Melanocyte of skin (primary cell): ENCODE measurements around the gene POLR3K. TPM values are rescaled to one million over a fixed set of nuclear protein-coding genes. Genes with fewer than 3 reads are reported as not detected.

ENCODE experiments used
- small RNA-seq, 2 donors: library from RNA; depleted of rRNA; stranded (forward); fragments of <200 nt; gene quantifications; one replicate each; pipeline ENCODE3, GENCODE V24; 2012
- total RNA-seq, 2 donors: library from RNA; depleted of rRNA; stranded (reverse); fragments of >200 nt; gene quantifications; 2 replicates each; pipeline ENCODE4 v1.2.3, GENCODE V29; 2012

The POLR3K gene
- total RNA-seq = 10 to 100 TPM in 1 of 2 donors, 1 to 10 TPM in 1; 3.1 to 13.3 TPM

DNA sequence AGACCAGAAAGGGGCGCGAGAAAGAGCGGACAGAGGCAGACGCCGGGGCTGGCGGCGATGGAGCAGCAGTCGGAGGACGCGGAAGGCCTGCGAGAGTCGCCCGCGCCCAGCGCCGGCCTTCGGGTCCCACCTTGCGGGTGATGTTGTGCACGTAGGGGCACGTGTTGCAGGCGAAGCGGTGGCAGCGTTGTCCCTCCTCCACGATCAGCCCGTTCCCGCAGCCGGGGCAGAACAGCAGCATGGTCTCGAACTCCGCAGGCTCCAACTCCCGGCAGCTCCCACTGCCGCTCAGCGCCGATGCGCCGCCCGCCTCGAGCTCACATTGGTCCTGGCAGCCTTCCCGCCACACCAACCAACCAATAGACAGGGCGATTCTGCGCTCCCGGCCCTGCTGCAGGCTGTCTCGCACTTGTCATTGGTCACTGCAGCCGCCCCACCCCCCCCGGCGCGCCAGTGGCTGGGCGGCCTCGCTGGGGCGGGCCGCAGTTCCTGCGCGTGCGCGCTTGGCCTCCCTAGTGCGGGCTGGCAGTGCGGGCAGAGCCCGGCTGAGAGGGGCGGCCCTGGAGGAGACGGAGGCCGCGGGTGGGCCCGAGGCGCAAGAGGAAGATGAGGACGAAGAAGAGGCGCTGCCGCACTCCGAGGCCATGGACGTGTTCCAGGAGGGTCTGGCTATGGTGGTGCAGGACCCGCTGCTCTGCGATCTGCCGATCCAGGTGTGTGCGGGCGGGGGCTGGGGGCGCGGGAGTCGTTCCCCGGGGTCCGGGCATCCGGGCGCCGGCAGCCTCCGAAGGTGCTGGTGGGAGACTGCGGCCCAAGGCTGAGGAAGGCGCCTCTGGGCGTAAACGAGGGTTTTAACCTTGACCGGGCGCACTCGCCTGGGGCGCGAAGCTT lies at the start of gene POLR3K, which contains the start of gene SNRNP25:
POLR3K (minus strand) TSS at position 263 of the 891 bp plus-strand sequence; CDS start at position 241, 22 bp downstream.
SNRNP25 (plus strand) TSS at position 483 of the 891 bp plus-strand sequence; CDS start at position 672, 189 bp downstream.

DNA sequence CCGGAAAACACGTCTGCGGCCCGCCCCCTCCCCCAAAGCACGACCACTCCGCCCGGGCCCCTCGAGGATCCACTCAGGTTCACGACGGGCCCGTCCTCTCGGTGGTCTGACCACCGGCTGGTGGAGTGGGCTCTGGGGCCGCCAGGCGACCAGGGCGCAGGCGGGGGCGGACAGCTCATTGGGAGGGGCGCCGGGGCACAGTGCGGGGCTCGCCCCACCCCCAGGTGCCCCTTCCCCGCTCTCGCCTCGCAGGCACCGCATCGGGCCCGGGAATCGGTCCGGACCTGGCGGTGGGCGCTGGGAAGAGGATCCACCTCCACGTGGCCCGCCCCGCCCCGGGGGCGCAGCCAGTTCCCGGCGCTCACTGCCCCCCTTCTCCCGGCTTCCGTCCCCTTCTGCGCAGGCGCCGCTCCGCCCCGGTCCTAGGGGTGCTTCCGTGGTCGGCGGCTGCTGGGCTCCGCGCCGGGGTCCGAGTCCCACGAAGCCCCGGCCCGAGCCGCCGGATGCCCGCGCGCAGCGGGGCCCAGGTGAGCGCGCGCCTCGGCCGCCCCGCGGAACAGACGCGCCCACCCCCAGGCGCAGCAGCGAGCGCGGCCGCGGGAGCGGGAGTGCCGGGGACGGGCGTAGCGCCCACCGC lies 24.5 kb upstream of the POLR3K start, which contains the start of gene MPG:
MPG (plus strand) TSS at position 419 of the 637 bp plus-strand sequence; CDS start at position 504, 85 bp downstream.

DNA sequence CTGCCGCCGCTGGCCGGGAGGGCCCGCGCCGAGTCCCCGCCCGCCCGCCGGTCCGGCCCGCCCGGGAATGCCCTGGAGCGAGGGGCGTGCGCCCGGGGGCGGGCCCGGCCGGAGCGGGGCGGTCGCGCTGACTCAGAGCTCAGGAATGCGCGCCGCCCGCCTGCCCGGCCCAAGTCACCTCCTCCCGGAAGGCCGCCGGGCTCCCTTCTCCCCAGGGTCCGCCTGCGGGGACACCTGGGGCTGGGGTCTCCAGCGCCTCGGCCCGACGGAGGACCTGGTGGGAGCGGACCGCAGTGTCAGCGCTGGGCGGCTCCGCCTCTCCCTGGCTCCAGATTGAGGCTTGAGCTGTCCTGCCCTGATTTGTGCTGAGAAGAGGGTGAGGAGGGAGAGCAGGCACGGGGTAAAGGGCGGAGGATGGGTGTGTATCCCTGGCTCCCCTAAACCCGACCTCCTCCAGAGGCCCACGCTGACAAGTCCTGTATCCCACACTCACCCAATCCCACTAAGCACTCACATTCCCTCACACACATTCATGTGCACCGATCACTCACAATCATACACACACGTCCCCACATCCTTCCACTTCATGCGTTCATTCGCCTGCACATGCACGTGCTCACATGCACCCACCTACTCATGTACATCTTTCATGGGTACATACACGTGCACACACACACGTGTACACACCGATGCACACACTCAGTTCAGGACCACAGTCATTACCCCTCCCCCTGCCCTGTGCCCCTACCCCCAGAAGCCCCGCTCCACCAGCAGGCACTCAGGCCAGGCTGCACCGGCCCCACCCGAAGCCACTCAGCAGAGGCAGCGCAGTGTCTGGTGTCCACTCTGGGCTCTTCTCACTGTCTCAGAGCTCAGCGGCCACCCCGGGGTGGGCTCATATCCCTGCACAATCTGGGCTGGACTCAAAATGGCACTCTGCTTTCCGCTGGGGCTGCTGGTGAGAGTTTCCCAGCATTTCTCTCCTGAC lies 19.4 kb upstream of the POLR3K start, which contains the start of gene RHBDF1:
RHBDF1 (minus strand) TSS at position 71 of the 988 bp plus-strand sequence. CDS start 7,616 bp downstream, outside the sequence.

Small RNA genes lying within 50 kb of the gene (small RNA-seq; reads per million reads assigned to genes)
- gene MIR6859-4 (0 reads per million in 2 donors), gene Z69720.2 (0 reads per million in 2 donors)

Other genes starting within 250 kb of the POLR3K start
- gene SNRNP25, start 220 bp upstream of the POLR3K start, total RNA-seq = 10 to 100 TPM; 18.2 to 25.3 TPM
- gene RHBDF1, start 19.0 kb upstream of the POLR3K start, total RNA-seq = 10 to 100 TPM; 16.5 to 26.0 TPM
- 100 to 1,000 TPM in 1 of 2 donors, 10 to 100 TPM in 1; 84.3 to 138 TPM for gene MPG, start 24.6 kb upstream of the POLR3K start, total RNA-seq
- 10 to 100 TPM in 1 of 2 donors, 1 to 10 TPM in 1; 7.9 to 13.3 TPM for gene NPRL3, start 85.1 kb upstream of the POLR3K start, total RNA-seq
- not detected for gene HBZ, start 99.0 kb upstream of the POLR3K start, total RNA-seq
- gene HBM, start 112.4 kb upstream of the POLR3K start, total RNA-seq = not detected
- gene HBA2, start 119.3 kb upstream of the POLR3K start, total RNA-seq = not detected
- gene HBA1, start 123.1 kb upstream of the POLR3K start, total RNA-seq = not detected
- 1 to 10 TPM; 1.3 to 1.4 TPM for gene HBQ1, start 126.9 kb upstream of the POLR3K start, total RNA-seq
- 10 to 100 TPM; 30.3 to 30.6 TPM for gene LUC7L, start 175.8 kb upstream of the POLR3K start, total RNA-seq
- gene FAM234A, start 181.2 kb upstream of the POLR3K start, total RNA-seq = 100 to 1,000 TPM in 1 of 2 donors, 10 to 100 TPM in 1; 68.9 to 126 TPM
- gene RGS11, start 222.3 kb upstream of the POLR3K start, total RNA-seq = 1 to 10 TPM in 1 of 2 donors, under 1 TPM in 1; 0.33 to 2.1 TPM
- gene ARHGDIG, start 227.0 kb upstream of the POLR3K start, total RNA-seq = not detected
- not detected for gene PDIA2, start 229.6 kb upstream of the POLR3K start, total RNA-seq